ENCODE data around the gene MIB1.

The MIB1 gene

GRCh38 chr18:21894619-21895367, 154.2 kb downstream of the MIB1 start:
- DNase-seq (ENCODE audit: low read depth, low spot score) = no peak

GRCh38 chr18:21896732-21897336, 156.2 kb downstream of the MIB1 start:
- DNase-seq (ENCODE audit: low read depth, low spot score) = no peak

- DNase-seq (ENCODE audit: low read depth, low spot score) = no peak
Observed at GRCh38 chr18:21897811-21898210, 157.2 kb downstream of the MIB1 start.

GRCh38 chr18:21900605-21901352, 160.2 kb downstream of the MIB1 start:
- no peak for DNase-seq (ENCODE audit: low read depth, low spot score)

GRCh38 chr18:21901423-21901945, 160.9 kb downstream of the MIB1 start:
- DNase-seq (ENCODE audit: low read depth, low spot score) = no peak

- no peak for DNase-seq (ENCODE audit: low read depth, low spot score)
Observed at GRCh38 chr18:21903709-21904108, 163.1 kb downstream of the MIB1 start.

GRCh38 chr18:21904856-21905255, 164.3 kb downstream of the MIB1 start:
- no peak for DNase-seq (ENCODE audit: low read depth, low spot score)

- no peak for DNase-seq (ENCODE audit: low read depth, low spot score)
Observed at GRCh38 chr18:21907451-21907850, 166.9 kb downstream of the MIB1 start.

- no peak for DNase-seq (ENCODE audit: low read depth, low spot score)
Observed at GRCh38 chr18:21908711-21909110, 168.1 kb downstream of the MIB1 start.

- no peak for DNase-seq (ENCODE audit: low read depth, low spot score)
Observed at GRCh38 chr18:21910906-21911305, 170.3 kb downstream of the MIB1 start.

GRCh38 chr18:21911551-21911950, 171.0 kb downstream of the MIB1 start:
- DNase-seq (ENCODE audit: low read depth, low spot score) = no peak

GRCh38 chr18:21912339-21913239, 172.0 kb downstream of the MIB1 start:
- DNase-seq (ENCODE audit: low read depth, low spot score) = no peak

GRCh38 chr18:21914739-21915319, 174.2 kb downstream of the MIB1 start:
- DNase-seq (ENCODE audit: low read depth, low spot score) = no peak

- no peak for DNase-seq (ENCODE audit: low read depth, low spot score)
Observed at GRCh38 chr18:21915546-21915945, 175.0 kb downstream of the MIB1 start.

GRCh38 chr18:21916594-21916993, 176.0 kb downstream of the MIB1 start:
- DNase-seq (ENCODE audit: low read depth, low spot score) = no peak

- no peak for DNase-seq (ENCODE audit: low read depth, low spot score)
Observed at GRCh38 chr18:21918693-21919092, 178.1 kb downstream of the MIB1 start.
